CD1c-positive myeloid dendritic cell (primary cell): ENCODE measurements around the gene DIPK1B.

Experiments used
- DNase-seq: peaks from one replicate; pipeline ENCODE4 v3.0.0-alpha.2; 2016; ENCODE audit errors: extremely low spot score

Gene DIPK1B

DNA sequence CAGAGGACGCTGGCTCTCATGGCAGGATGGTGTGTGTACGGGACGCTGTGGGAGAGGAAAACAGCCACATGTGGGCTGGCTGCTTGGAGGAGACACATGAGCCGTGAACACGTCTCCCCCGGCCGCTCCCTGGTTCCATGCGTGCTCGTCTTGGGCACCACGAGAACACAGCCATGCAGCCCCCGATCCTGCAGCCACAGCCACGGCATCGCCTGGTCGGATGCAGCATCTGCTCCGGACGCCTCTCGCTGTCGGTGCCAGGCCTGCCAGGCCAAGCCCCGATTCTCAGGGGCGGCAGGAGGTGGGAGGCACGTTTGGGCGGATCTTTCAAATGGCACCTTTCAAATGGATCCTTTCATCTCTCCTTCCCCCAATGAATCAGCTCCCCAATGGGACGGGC, 27.1 kb downstream of the DIPK1B start:
- no peak for DNase-seq

DNA sequence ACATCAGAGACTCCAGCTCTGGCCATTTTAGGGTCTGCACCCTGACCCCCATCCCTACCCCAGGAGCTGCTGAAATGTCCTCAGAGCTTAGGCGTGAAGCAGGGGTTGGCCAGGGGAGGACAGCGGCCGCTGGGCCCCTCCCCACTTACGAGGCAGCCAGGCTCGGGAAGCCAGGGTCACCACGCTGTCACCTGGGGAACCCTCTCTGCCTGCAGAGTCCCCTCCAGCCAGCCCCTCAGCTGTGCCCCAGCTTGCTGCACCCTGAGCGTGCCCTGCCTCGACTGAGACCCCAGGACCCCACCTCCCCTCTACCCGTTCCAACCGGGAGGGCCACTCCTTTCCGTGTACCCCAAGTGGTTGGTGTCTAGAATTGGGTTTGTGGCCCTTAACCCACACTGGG, 27.7 kb downstream of the DIPK1B start:
- no peak for DNase-seq

DNA sequence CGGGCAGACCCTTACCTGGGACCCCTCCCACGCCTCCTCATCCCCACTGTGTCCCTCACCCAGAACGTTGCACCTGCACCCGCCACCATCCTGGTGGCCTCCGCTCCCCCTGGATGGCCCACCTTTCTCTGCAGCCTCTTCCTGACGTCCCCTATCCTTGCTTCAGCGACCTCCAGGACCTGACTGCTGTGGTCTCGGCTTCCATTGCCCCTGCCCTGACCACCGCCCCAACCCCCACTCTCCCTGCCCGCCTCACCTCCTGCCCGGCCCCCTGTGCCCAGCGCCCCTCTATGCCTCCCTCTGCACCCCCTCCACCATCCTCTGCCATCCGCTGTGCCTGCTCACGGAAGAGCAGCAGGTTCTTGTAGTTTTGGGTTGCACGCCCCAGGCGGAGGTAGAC, 28.1 kb downstream of the DIPK1B start:
- no peak for DNase-seq

DNA sequence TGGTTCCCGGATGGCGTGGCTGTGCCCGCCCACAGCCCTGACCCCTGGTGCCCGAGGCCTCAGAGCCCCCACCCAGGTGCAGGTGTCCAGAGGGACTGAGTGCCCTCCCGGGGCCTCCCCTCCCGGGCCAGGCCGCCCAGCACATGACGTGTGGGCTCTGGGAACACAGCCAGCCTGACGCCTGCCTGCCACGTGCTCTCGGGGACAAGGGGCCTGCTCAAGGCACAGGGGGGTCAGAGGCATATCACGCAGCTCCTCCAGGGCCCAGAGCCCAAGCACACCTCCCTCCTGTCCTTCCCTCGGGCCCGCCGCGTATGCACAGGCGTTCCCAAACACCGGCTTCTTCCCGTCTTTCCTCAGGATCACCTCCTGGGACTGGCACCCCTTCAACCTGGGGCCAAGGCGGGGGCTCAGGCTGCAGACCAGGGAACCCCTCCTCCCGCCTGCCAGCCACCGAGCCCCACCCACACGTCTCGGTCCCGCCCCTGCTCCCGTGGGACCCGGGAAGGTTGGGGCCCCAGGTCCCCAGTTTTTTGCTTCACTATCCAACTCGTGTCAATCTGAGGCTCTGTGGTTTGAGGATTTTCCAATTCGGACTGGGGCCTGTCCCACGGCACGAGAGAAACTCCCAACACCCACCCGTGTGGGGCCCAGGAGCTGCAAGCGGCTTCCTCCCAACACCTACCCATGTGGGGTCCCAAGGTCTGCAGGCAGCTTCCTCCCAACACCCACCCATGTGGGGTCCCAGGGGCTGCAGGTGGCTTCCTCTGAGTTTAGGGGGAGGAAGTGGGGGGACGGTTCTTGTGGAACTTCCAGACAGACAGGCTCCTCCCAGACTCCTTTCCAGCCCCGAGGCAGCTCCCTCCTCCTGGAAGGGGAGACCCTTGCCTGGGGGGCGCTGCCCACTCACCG, 28.9 kb downstream of the DIPK1B start:
- DNase-seq, result no peak

DNA sequence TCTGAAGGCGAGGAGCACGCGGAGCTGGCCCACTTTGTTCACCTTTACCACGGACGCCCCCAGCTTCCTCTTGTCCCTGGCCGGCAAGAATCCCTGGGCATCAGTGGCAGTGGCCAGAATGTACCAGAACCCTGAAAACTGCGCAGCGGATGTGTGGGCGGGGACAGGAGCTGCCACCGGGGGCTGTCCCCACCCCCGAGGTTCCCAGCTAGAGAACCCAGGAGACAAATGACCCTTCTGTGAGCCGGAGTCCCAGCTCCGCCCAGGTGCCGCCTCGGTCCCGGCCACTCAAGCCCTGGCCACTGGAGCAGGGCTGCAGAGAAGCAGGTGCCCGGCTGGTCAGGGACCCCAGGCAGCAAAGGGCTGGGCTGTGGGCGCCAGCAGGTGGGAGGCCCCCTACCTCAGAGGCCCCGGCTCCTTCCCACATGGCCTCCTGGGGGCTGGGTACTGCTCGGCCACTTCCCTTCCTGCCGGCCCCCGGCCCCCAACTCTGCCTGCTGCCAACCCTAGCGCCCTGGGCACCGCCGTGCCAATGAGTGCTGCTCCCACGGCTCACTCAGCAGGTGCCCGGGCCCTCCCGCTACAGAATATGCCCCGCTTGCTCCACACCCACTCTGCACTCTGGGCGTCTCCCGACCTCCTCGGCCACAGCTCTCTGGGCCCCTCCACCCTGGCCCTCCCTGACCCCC, 29.7 kb downstream of the DIPK1B start:
- DNase-seq, result peak; percentile 38

DNA sequence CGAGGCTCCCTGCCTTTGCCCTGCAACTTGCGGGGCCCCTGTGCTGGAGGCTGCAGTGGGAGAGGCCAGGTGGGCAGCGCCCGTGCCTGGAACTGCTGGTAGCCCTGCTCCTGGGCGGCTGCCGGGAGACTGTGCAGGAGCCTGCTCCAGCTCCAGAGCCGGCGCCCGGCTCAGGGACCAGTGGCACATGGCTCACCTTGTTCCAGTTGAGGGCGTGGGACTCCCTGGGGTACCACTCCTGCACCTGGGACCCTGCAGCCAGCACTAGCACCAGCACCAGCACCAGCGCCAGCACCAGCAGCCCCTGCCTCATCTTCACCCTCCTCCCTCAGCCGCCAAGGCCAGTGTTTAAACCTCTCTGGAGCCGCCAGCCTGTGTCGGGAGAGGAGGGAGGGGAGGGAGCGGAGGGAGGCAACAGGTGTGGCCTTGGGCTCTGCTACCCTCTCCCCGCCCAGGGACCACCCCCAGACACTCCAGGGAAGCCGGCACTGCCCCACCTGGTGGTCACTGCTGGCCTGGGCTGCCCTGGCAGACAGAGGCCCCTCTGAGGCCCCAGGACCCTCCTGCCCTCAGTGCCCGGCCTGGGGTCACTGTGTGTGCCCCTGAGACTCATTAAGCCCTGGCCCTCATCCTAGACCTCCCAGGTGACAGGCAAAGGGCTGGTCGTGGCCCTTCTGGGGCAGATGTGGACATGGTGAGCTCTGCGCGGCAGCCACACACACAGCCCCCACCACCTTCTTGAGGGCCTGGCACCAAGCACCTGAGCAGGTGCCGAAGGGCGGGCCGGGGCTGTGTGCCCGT, 30.4 kb downstream of the DIPK1B start, which contains the start of gene LCN10:
LCN10 (minus strand) TSS at position 350 of the 801 bp plus-strand sequence; CDS start at position 313, 37 bp downstream.
- no peak for DNase-seq

DNA sequence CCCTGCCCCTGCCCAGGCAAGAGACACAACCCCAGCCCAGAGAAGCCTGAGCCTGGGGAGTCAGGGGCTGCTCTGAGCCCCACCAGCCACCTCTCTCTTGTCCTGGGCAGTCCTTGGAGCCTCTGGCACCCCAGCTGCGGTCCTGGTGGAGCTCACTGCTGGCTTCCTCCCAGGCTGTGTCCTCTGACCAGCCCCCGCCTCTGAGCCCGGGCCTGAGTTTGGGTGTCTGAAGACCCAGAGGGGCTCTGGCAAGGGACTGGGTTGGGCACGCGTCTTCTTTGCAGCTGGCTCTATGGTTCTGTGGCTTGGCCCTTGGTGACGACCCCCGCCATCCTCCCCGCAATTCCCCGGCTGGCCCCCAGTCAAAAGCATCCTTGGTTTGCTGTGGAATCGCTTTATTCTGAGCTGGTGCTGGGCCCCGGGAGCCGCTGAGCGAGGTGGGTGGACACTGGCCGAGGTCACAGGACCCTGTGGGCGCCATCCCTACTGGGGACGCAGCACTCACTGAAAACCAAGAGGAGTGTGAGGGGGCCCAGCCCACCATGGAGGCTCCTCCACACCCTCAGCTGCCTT, 31.4 kb downstream of the DIPK1B start:
- DNase-seq, result no peak

DNA sequence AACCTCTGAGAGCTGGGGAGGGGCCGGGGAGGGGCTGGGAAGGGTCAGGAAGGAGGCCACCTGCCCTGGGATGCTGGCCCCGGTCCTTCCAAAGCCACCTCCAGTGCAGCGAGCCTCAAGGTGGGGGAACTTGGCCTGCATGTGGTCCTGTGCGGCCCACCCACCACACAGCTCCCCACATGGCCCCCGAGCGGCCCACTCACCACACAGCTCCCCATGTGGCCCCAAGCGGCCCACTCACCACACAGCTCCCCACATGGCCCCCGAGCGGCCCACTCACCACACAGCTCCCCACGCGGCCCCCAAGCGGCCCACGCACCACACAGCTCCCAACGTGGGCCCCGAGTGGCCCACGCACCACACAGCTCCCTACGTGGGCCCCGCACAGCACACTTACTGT, 32.4 kb downstream of the DIPK1B start:
- no peak for DNase-seq

DNA sequence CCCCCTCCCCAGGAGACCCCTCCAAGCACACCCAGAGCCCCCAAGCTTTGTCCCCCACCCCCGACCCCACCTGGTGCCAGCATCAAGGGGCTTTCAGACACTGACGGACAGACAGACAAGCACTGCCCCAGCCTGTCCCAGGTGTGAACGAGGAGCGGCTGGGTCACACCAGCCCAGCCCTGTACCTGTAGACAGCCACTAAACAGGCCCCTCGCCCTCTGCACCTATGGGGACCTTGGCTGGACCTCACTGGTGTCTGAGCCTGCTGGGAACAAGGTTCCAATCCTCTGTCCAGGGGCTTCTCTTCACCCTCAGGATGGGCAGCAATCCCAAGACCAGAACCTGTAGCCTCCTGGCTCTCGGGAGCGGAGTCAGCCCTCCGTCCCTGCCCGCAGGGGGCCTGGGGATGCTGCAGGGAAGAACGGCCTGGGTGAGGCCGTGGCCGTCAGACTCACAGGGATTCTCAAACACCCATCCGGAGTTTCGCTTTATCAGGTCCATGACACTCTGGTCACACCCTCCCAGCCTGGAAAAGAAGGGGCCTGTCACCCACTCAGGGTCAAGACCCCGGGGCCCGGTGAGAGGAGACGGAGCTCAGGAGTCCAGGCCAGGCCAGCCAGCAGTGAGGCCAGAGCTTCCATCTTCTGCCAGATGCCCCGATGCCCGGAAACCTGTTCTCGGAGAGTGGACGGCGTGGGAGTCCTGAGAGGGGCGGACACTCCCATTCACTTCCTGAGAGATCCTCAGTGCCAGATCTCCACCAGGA, 33.2 kb downstream of the DIPK1B start:
- no peak for DNase-seq

DNA sequence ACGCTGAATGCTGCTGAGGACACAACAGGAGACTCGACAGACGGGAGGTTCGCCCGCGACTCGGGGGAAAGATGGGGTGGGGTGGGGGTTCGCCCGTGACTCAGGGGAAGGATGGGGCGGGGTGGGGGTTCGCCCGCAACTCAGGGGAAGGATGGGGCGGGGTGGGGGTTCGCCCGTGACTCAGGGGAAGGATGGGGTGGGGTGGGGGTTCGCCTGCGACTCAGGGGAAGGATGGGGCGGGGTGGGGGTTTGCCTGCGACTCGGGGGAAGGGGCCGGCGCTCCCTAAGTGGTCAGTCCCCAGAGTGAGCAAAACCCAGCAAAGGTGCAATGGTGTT, 33.8 kb downstream of the DIPK1B start:
- no peak for DNase-seq

DNA sequence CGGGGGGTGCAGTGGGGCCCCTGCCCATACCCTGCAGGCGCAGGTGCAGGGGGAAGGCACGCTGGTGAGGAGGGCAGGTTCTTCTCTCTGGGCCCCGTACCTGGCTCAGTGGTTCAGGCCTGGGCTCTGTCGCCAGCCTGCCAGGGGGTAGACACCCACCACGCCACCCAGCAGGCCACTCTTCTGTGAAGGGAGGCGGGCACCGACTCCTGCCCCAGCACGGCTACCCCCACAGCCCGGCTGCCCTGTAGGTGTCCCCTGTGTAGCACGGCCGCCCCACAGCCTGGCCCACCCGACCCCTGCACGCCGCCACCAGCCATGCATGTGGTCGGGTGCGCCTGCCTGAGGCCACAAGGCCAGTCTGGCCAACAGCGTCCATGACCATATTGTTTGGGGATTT, 34.2 kb downstream of the DIPK1B start:
- DNase-seq, result no peak

DNA sequence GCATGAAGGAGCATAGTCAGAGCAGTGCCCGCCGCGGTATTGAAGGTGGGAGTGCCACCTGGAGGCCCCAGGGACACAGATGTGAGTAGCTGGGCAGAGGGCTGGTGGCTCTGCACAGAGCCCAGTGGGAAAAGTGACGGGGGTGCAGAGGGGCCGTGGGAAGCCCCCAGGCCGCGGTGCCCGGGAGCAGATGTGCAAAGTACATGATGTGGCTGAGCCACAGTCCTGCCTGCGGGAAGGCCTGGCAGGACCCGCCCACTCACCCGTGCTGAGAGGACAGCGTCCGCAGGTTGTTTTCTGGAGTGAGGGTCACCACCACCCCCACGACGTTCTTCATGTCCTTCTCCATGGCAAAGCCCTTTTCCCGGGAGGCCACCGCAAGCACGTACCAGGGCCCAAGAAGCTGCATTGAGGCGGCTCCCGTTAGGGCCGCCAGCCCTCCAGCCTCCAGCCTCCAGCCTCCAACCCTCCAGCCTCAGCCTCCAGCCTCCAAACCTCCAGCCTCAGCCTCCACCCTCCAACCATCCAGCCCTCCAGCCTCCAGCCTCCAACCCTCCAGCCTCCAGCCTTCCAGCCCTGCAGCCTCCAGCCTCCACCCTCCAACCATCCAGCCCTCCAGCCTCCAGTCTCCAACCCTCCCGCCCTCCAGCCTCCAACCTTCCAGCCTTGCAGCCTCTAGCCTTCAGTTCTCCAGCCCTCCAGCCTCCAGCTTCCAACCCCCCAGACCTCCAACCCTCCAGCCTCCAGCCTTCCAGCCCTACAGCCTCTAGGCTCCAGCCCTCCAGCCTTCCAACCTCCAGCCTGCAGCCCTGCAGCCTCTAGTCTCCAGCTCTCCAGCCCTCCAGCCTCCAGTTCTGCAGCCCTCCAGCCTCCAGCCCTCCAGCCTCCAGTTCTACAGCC, 35.0 kb downstream of the DIPK1B start:
- no peak for DNase-seq

DNA sequence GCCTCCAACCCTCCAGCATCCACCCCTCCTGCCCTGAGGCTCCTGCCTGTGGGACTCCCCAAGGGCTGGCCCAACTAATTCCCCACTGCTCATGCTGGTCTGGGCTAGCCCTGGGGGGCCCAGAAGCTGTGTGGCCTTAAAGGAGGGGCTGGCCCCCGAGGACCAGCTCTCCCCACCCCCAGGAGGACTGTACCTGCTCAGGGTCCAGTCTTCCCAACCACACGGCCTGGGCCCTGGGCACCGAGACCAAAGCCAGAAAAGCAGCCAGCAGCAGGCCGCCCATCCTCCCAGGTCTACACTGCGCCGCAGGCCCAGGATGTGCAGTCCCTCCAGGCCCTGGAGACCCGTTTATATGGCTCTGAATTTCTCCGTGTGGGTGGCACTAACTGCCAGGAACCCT, 35.8 kb downstream of the DIPK1B start, which contains the start of gene LCN6:
LCN6 (minus strand) TSS at position 325 of the 400 bp plus-strand sequence; CDS start at position 283, 42 bp downstream.
- no peak for DNase-seq

DNA sequence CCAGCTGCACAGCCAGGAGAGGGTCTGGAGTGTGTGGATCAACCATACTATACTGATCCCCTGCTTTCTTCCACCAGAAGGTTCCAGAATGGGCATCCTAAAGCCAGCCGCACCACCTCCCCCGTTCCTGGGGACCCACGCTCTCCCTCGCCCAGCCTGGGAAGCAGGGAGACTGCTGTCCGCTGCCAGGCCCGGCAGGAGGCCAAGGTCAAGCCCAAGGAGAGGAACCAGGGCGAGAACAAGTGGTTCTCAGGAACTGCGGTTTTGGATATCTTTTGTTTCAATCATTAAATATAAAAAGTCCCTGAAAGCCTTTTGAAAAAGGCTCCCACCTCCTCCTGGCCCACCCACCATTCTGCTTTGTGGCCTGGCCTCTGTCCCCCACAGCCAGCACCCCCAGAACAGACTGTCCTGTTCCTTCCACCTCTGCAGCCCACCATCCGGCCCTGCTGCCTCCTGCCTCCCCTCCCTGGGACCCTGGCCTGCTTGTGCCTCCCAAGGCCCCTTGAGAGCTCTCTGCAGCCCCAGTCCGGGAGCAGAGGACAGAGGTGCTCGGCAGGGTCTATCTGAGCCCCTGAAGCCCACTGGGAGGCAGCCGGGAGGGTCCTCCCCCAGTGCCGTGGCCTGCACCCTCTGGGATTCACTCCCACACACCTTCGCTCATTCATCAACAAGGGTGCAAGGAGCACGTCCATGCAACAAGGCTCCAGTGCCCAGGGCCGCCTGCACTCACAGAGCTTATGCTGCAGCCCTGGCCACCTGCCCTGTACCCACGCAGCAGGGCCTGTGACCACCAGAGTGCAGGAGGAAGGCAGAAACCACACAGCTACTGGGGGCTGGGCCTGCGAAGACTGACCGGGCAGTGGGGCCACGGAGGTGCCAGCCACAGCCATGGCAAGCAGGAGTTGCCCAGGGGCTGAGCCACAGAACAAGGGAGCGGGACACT, 36.6 kb downstream of the DIPK1B start:
- no peak for DNase-seq

DNA sequence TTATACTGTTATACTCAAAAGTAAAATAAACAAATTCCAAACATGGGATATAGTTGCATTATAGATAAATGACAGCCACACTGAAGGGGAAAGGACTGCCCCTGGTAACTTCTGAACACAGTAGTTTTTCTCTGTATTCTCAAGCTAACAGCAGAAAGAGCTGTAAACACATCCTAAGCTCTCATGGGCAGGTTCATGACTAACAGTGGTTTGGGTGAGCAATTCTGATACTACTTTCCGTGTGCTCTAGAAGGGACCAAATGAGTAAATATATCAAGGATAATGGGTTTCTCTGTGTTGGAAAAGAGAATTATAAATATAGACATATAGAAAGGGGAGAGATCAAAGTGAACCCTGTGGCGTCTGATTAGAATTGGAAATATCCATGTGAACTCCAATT, 38.2 kb downstream of the DIPK1B start:
- DNase-seq, result no peak

DNA sequence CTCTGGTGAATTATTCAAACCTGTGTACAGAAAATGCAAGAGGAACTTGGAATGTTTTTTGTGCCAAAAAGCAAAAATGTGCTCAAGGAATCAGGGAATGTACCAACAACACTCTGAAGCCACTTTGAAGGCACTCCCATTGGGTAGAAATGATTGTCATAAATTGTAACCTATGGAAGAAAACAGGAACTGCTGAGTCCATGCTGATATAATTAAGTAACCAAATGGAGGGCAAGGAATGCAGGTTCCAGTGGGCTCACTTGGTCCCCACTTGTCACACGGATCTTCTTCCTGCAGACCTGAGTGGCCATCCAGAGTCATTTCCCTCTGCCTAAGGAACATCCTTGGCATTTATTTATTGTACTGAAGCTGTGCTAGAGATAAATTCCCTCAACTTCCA, 38.9 kb downstream of the DIPK1B start:
- no peak for DNase-seq

DNA sequence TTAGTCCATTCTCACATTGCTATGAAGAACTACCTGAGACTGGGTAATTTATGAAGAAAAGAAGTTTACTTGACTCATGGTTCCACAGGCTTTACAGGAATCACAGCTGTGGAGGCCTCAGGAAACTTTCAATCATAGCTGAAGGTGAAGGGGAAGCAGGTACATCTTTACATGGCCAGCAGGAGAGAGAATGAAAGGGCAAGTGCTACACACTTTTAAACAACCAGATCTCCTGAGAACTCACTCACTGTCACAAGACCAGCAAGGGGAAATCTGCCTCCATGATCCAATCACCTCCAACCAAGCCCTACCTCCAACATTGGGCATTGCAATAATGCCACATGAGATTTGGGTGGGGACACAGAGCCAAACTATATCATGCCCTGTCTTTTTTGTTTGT, 39.4 kb downstream of the DIPK1B start:
- DNase-seq, result no peak

DNA sequence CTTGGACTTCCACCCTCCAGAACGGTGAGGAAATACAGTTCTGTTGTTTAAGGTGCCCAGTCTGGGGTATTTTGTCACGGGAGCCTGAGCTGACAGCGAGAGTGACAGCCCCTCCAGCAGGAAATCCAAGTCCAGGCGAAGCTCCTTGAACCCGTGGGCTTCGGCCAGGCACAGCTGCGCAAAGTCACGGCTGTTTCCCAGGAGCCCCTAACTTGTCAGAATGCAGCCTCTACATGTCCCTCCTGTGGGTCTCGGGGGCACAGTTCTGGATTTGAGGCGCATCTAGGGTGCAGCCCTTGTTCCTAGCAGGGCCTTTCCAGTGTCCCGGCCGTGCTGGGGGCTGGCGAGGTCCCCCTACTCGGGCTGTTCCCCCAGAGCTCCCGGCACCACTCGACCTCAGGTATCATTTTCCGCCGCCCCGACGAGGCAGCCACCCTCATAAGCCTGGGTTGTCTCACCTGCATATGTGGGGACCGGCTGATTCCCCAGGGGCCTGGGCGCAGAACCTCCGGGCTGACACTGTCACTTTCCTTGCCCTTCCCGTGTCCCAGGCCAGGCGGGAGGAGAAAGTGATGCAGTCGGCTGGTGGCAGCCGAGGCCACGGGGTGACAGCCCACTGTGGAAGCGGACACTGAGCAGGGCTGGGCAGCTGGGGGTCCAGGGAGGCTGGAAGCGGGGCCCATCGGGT, 41.1 kb downstream of the DIPK1B start:
- DNase-seq, result no peak
